ENCODE data around the gene ANKLE2.

The ANKLE2 gene

DNA sequence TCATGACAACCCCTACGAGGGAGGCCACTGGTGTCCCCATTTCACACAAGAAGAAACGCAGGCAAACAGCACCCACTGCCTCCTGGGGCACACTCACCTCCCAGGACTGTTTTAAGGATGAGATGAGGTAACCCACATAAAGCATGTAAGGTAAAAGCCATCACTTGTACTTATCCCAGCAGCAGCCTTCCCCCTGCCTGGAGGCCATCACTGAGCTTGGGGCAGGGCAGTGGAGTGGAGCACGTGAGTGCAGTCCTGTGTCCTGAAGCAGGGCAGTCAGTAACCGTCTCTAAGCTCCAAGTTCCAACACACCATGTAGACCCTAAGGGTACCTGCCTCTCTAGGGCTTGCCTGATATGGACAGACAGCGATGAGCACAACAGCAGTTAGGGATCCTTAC is 76.2 kb downstream of the ANKLE2 start:
- no peak for DNase-seq

DNA sequence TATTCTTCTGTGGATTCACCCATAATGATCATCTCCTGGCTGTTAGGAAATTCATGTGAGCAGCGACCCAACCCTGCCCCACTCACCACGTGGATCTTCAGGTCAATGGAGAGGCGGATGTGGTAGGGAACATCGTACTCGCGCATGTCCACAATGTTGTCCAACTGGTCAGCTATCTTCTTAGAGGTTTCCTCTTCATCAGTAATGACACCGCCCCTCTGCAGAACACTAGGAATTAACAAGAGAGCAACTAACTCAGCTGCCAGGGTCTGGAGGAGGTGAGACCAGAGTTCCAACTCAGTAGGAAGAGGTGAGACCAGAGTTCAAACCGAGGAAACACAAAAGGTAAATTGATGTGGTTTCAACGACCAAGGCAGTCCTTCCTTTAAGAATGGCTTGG is 84.1 kb downstream of the ANKLE2 start:
- DNase-seq: no peak

DNA sequence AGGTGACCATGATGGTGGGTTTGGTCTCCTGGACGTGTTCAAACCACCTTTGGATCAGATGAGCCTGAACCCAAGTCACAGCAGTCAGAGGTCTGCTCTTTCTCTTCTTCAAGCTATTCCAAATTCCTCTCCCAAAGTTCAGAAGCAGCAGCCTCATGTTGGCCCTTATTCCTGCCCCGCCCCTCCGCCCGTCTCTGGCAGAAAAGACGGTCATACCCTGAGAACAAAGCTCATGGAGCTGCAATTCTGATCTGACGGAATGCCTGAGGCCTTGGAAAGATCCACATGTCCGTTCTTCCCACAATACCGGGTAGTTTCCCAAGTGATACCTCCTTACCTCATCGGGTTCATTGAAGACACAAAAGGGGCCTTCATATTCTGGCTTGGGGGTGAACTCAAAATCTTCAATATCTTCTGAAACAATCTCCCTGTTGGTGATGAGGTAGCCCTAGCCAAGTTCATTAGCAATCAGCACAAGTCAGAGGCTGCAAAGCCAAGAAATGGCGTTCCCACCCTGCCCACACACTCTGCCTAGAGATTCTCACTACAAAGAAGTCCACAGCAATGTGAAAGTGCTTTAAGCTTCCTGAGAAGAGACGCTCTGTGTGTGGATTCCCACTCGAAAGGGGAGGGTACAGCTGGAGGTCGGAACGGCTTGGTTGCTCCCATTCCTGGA is 85.7 kb downstream of the ANKLE2 start:
- DNase-seq: no peak

All from GOT3 (cell line).